Measurements from ENCODE around the gene SLC7A14. TPM values are rescaled to one million over a fixed set of nuclear protein-coding genes. Genes with fewer than 3 reads are reported as not detected.
"Not testable (repeated sequence)": the region's sequence is repeated elsewhere in the genome, so short reads cannot be mapped to it uniquely, and the experiment has no call there.

SLC7A14 gene
- polyA plus RNA-seq, 3 donors = under 0.01 to 0.15 (median 0.11) TPM

DNA sequence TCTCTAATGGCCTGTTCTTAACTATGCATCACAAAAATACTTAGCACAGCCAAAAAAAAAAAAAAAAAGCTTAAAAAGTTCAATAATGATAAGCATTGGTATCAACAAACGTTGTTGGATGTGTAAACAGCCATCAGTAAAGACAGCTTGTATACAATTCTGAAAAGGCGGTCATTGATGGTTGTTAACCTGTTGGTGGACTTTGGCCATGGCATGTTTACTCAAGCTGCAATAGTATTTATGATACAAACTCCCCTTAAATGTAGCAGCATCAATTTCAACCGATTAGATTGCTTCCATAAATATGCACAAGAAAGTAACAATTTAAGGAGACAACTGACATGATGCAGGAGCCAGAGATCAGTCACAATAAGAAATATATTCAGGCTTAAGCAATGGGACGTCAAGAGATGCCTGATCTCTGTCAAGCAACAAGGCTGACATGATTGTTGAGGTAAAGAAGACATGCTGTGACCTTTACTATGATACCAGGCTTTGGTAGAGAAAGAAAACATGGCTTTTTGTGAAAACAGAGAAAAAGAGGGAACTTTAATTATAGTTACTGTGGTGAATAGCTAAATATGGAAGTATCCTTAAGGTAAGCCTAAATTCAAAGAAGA, 14.2 kb upstream of the SLC7A14 start:
- H3K27ac ChIP-seq (ENCODE audit: low read depth, low read length) = no peak overlapping the region
- WGBS, 3 donors = 24 to 40% (median 36%) methylated on average over 4 of the region's 4 CpGs

DNA sequence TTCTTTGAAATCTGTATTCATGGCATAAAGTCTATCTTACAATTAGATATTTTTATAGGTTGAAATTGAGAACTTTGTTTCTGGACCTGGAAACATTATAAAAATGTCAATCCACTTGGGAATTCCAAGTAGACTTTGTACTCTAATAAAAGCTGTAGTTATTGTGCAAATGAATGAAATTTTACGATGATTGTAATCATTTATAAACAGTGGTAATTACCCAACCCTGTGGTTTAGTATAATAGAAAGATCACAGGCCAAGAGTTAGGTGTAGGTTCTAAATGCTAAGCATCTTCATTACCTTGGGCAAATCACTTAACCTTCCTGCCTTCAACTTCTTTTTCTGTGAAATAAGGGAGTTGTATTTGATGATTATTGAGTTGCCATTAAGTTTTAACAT, 13.2 kb upstream of the SLC7A14 start:
- 52 to 81% (median 74%) methylated on average over 1 of the region's 1 CpG for WGBS, 3 donors
- no peak overlapping the region for H3K27ac ChIP-seq (ENCODE audit: low read depth, low read length)

DNA sequence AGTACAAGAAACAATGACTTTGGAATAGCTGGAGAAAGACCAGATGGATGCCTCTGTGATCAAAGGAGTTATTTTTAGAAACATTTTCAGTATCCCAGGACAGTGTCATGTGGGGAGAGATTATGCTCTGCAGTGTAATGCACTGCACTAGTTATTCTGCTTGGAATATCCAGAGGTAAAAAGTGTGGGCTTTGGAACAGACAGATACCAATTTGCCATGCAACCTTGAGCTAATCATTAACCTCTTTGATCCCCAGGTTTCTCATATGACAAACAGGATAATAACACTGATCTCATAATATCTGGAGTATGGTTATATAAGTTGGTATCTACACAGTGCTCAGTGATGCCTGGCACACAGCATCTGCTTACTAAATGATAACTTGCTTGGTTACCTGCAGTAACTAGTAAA, 12.2 kb upstream of the SLC7A14 start:
- H3K27ac ChIP-seq (ENCODE audit: low read depth, low read length) = no peak overlapping the region

DNA sequence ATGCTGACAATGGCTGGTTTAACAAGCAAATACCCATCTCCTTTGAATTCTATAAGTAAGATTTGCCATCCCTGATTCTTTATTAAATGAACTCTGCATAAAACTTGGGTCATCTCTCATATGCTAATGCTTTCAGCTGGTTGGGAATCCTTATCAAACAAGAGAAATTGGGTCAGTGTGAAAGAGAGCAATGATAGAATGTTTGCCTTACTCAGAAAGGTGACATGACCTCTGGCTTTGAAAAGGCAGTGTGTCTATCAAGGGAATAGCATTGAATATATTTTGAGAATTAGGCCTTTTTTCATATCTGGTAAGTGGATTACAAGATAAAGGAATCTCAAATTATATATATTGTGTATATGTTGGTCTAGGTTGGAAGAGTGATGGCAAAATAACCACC, 8.7 kb upstream of the SLC7A14 start:
- no peak overlapping the region for H3K27ac ChIP-seq (ENCODE audit: low read depth, low read length)

DNA sequence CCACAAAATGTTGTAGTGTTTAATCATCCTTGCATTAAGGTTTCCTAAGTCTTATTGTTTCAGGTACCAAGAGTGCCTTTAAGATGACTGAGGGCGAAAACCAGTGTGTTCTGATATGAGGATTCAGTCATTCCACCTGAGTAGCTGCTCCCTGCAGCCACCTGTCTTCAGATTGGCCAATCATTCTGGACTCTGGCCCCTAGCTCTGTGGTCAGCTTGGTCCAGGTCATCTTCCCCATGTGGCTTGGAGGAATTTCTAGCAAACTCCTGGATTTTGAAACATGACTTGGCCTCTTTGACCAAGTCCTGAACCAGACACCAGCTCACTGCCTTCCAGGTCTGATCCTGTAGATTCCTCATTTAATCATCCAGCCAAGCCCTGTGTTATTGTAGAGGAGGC, 7.8 kb upstream of the SLC7A14 start:
- 79 to 82% (median 81%) methylated on average over 1 of the region's 1 CpG for WGBS, 3 donors
- no peak overlapping the region for H3K27ac ChIP-seq (ENCODE audit: low read depth, low read length)

DNA sequence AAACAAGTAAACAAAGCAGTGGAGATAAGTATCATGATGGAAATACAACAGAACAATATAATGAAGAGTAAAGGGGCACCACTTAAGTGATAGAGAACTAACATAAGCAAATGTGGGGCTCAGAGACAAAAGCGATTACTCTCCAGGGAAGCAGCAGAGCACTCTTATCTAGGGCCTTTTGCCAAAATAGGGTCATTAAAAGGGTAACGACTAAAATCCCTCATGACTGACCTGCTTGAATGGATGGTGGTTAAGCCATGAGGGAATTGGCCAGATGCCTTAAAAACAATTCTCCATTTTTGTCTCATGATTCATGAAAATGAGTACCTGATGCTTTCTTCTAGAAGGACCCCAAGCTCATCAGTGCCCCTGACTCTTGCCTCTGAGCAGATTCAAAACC, 3.2 kb upstream of the SLC7A14 start:
- WGBS, 3 donors = 42 to 59% (median 44%) methylated on average over 2 of the region's 2 CpGs

DNA sequence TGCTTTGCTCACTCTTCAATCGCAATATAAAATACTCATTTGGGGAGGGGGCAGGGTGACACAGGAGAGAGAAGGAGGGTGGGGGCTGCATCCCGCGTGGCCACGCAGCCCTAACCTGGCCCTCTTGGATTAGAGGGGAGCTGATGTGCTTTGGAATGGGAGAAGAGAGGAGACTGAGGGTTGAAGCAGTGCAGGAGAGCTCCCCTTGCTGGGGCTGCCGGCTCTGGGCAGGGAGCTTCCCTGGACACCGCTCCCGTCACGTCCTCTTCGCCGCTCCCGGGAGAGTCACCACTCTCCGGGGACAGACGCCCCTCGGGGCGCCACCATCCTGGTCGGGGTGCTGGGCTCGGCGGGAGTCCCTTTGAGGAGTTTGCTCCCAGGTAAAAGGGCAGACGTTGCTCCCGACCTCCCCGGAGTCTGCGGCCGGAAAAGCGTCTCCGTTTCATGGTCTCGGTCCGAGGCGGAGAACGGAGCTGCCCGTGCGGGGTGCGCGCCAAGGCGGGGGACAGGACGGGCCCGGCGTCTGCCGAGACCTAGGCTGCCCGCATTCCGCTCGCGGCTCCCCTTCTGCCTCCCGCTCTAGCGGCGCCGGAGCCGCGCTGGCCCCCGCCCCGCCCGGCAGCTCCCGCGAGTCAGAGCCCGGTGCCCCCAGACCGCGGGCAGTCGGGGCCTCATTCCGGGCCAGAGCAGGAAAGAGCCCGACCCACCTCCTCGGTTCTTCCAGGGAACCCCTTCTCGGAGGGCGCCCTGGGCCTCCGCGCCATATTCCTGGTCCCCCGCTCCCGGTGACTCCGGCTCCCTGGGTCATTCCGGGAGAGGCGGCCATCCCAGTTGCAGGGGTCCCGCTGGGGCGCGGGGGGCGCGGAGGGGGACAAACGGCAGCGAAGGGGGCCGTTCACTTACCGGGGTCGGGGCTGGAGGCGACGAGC, 603 bp downstream of the SLC7A14 start:
- H3K27ac ChIP-seq (ENCODE audit: low read depth, low read length) = no peak overlapping the region
- 1 to 5% (median 4%) methylated on average over 67 to 81 of the region's 81 CpGs for WGBS, 3 donors

More for the DNA sequence above, 3.2 kb upstream of the SLC7A14 start:
- H3K27ac ChIP-seq (ENCODE audit: low read depth, low read length) = no peak overlapping the region

DNA sequence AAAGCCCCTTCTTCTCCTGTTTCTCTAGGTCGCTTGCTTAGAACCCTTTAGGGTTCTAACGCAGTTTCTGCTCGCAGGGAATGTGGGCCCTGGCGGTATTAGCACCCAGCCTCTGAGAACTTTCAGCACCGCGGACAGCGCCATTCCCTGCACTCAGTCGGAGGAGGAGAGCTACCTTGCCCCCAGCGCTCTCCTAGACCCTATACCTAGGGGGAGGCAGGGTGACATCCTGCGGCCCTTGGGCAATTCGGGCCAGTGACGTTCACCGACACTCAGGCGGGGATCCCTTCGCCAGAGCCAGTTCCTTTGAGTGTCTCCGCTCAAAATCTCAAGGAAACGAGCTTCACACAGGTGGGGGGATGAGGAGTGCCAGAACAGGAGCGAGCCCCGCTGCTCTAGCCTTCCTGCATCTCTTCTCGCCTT, 1.3 kb downstream of the SLC7A14 start:
- 4 to 5% (median 4%) methylated on average over 20 of the region's 20 CpGs for WGBS, 3 donors
- H3K27ac ChIP-seq (ENCODE audit: low read depth, low read length) = no peak overlapping the region

DNA sequence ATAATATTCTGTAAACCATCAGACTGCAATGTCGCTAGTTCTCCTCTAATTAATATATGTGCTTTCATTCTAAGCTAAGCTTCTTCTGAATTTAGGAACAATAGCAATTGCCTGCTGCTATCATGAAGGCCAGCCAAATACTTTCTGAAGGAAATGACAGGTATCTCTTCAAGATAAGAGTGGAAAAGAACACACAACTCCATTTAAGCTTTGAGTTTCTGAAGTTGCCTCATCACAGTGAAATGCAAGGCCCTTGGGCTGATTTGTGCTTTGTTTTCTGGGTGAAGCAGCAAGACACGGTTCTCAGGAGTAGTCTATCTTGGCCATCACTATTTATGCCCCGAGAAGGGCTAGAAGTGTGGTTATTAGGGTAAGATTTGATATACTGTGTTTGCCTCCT, 6.2 kb downstream of the SLC7A14 start:
- no peak overlapping the region for H3K27ac ChIP-seq (ENCODE audit: low read depth, low read length)
- 52 to 72% (median 69%) methylated on average over 3 of the region's 3 CpGs for whole genome bisulfite sequencing, 3 donors

DNA sequence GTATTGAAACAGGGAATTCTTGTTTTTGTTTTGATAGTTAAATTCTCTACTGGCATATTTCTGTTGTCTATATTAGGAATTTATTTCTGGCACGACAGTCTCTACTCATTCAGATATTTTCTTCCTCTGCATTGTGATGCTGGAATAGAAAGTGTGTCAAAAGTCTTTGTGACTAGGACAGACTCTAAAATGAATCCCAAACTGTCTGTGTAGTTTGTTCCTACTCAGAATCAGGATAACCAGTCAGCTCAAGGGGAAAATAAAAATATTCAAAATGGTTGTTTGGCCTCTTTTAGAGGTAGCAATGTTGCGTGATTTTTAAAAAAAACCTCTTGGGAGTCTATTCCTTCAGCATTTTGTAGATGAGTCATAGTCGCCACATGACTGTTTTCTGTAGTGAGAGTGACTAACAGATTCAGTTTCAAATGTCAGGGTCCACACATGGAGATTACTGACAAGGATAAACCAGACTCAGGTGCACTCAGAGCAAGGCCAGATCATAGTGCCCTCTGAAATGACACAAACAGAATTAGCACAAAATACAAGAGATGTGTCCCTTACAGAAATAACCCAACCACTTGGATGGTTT, 13.1 kb downstream of the SLC7A14 start:
- no peak overlapping the region for H3K27ac ChIP-seq (ENCODE audit: low read depth, low read length)
- 52 to 73% (median 55%) methylated on average over 3 of the region's 3 CpGs for WGBS, 3 donors

DNA sequence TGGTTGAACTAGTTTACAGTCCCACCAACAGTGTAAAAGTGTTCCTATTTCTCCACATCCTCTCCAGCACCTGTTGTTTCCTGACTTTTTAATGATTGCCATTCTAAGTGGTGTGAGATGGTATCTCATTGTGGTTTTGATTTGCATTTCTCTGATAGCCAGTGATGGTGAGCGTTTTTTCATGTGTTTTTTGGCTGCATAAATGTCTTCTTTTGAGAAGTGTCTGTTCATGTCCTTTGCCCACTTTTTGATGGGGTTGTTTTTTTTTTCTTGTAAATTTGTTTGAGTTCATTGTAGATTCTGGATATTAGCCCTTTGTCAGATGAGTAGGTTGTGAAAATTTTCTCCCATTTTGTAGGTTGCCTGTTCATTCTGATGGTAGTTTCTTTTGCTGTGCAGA, 18.3 kb downstream of the SLC7A14 start:
- not testable (repeated sequence) for H3K27ac ChIP-seq (ENCODE audit: low read depth, low read length)
- 20 to 64% (median 38%) methylated on average over 1 of the region's 1 CpG for WGBS, 3 donors

DNA sequence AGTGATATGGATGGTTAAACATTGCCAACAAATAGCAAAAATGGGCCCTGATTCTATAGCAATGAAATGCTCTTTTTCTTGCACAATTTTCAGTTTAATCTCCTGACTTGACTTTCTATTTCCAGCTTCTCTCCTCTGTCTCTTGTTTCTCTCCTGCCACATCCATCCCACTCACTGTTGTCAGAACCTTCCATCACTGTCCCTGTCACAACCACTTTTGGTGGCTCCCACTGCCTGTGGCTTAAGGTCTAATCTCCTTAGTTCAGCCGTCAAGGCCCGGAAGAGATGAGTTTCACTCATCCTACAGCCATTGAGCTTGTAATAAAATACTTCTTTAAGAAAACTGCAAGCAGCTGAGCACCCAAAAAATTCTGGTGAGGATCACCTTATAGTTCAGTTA, 19.5 kb downstream of the SLC7A14 start:
- WGBS, 3 donors = 93 to 99% (median 94%) methylated on average over 2 of the region's 2 CpGs
- no peak overlapping the region for H3K27ac ChIP-seq (ENCODE audit: low read depth, low read length)

DNA sequence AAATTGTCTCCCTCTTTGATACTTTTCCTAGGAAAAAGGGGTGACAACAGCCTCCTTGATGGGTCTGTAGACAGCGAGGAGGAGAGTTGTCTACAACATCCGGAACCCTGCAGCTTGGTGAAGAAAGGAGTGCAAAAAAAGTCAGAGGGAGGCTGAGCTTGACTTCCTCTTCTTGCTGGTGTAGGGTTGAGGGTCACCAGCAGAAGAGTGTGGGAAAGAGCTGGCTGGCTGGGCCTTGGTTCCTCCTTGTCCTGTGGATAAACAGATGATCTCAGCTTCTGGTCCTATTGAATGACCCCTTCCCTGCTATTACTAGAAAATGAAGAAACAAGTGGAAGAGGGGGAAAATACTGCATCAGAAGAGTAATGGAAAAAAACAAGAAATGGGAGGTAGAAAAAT, 20.4 kb downstream of the SLC7A14 start:
- 86 to 91% (median 87%) methylated on average over 2 of the region's 2 CpGs for WGBS, 3 donors
- H3K27ac ChIP-seq (ENCODE audit: low read depth, low read length) = no peak overlapping the region

DNA sequence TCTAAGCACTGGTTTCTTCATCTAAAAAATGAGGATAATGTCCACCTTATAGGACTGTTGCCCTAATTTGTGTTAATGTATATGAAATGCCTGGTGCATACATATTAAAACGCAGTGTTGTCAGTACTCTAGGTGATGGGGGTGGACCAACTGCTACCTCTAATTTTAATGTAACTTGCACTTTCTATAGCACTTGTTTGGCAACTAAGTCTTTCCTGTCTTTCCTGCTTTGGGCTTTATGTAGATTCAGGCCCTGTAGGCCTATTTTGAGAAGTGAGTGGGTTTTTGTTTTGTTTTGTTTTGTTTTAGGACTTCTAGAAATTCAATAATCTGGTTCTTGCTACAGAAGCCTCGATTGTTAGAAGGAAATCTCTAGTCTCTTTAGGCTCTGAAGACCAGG, 21.2 kb downstream of the SLC7A14 start:
- WGBS, 3 donors = 70 to 86% (median 81%) methylated on average over 2 of the region's 2 CpGs
- H3K27ac ChIP-seq (ENCODE audit: low read depth, low read length) = no peak overlapping the region

DNA sequence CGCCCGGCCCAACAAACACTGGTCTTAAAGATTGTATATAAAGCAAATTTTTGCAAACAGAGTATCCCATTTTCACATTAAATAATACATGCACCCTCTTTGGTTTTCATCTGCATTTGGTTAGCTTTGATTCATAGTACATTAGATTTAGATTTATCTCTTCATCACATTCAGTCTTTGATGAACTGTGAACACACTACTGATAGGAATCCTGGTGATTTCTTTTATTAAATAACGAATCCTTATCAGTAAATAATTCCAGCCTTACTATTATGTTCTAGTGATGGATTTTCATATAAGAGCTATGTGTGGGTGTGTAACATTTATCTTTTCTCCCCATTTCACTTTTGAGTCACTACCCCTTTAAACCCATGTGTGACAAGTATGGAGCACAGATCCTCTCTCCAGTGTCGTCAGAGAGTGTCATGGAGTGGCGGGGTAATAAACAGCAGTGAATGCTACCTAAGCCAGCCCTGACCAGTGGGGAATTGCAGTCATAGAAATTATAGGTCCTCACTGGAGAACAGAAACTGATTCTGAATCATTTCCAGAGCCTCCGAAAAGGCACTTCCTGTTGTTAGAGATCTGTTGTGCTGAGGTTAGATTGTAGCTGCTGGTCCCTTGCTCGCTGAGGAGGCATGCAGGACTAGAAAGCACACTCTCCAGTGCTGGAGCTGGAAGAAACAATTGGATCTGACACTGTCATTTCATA, 22.0 kb downstream of the SLC7A14 start:
- H3K27ac ChIP-seq (ENCODE audit: low read depth, low read length) = no peak overlapping the region
- 51 to 61% (median 59%) methylated on average over 7 of the region's 7 CpGs for WGBS, 3 donors

DNA sequence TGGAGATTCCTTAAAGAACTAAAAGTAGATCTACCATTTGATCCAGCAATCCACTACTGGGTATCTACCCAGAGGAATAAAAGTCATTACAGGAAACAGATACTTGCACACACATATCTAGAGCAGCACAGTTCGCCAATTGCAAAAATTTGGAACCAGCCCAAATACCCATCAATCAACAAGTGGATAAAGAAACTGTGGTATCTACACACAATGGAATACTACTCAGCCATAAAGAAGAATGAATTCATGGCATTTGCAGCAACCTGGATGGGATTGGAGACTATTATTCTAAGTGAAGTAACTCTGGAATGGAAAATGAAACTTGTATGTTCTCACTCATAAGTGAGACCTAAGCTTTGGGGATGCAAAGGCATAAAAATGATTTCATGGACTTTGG, 23.8 kb downstream of the SLC7A14 start:
- WGBS, 3 donors = 56 to 83% (median 65%) methylated on average over 1 of the region's 1 CpG
- no peak overlapping the region for H3K27ac ChIP-seq (ENCODE audit: low read depth, low read length)

DNA sequence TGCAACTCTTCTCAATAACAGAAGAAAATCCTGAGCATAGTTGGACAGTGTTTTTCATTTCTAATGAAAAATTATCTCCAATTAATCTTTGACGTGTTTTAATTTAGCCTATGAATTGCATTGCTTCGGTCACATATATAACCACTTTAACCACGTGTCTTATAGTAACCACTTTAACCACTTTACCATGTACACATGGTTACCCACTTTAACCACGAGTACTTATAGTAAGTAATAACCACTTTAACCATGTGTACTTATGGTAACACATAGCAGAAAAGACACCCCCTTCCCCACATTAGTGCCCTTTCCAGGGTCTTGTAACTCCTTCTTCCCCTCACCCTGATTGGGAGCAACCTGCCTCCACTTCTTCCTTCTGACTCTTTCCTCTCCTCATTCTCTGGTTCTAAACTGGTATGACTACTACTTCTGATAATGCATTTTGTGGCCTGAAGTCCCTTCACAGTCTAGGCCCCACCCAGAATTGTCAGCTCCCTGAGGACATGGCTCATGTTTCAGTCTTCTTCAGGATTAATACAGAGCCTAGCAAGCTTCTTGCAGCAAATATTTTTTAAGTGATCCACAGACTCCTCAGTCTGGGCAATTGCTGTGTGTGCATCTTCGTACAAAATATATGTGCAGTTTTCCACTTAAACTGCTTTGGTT, 25.0 kb downstream of the SLC7A14 start:
- WGBS, 3 donors = 73 to 84% (median 78%) methylated on average over 5 of the region's 5 CpGs
- H3K27ac ChIP-seq (ENCODE audit: low read depth, low read length) = no peak overlapping the region

DNA sequence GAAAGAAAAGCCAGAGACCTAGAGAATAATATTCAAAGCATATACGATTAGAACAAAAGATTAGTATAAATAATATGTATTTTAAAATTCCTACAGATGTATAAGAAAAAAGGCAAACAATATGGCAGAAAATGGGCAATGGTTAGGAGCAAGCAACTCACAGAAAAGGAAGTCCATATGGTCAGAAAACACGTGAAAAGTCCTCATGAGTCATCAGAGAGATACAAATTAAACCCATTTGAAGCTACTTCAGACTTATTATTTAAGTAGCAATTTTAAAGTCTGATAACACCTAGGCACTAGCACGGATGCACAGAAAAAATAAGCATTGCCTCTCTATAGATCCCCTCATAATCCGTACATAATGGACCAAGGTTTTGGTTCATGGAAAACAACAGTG, 25.6 kb downstream of the SLC7A14 start:
- WGBS, 3 donors = 70 to 84% (median 79%) methylated on average over 4 of the region's 4 CpGs
- no peak overlapping the region for H3K27ac ChIP-seq (ENCODE audit: low read depth, low read length)

DNA sequence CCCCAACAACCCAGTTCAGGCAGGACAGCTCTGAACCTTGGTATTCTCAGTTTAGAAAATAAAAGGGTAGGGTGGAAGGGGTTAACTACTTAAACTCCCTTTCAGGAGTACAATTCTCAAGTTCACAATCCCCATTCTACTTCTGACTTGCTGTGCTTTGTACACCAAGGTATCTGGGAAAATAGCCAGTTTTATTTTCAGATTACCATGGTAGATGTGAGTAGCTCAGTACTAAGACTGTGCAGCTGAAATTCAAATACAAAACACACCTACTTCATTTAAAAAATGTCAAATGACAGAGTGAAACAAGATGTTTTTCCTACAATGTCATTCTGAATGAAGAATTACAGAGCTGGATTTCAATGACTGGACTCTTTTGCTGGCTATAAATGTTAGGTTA, 27.4 kb downstream of the SLC7A14 start:
- no peak overlapping the region for H3K27ac ChIP-seq (ENCODE audit: low read depth, low read length)

Data from adipose tissue (tissue), 3 donors.